Hepatocyte (in vitro differentiated cells): Measurements from ENCODE around the gene PIK3C2B. TPM values are rescaled to one million over a fixed set of nuclear protein-coding genes. Genes with fewer than 3 reads are reported as not detected.

Source experiments
- DNase-seq: peaks from one replicate; pipeline ENCODE4 v3.0.0-alpha.2; 2016; ENCODE audit warnings: low spot score
- H2AFZ ChIP-seq: fragments of 200-600 bp; sonication (generic); 2 replicates; pipeline ENCODE4 v1.6.0; 2016; ENCODE audit warnings: antibody characterized with exemption, mild to moderate bottlenecking
- H3K27ac ChIP-seq: fragments of 200-600 bp; sonication (generic); 2 replicates; pipeline ENCODE4 v1.5.1; 2016; ENCODE audit warnings: mild to moderate bottlenecking
- H3K27me3 ChIP-seq: fragments of 200-600 bp; sonication (generic); 2 replicates; pipeline ENCODE4 v1.6.1; 2016
- H3K36me3 ChIP-seq: fragments of 200-600 bp; sonication (generic); replicated peaks from 2 replicates; pipeline ENCODE4 v1.5.1; 2016; ENCODE audit warnings: low read depth; ENCODE audit not compliant: insufficient read depth
- H3K4me1 ChIP-seq: fragments of 200-600 bp; sonication (generic); 2 replicates; pipeline ENCODE4 v1.5.1; 2016; ENCODE audit warnings: mild to moderate bottlenecking, moderate library complexity; ENCODE audit not compliant: insufficient read depth
- H3K4me2 ChIP-seq: fragments of 200-600 bp; sonication (generic); 2 replicates; pipeline ENCODE4 v1.6.0; 2016
- H3K4me3 ChIP-seq: fragments of 200-600 bp; sonication (generic); 2 replicates; pipeline ENCODE4 v1.5.1; 2016; ENCODE audit warnings: mild to moderate bottlenecking
- H3K79me2 ChIP-seq: fragments of 200-600 bp; sonication (generic); 2 replicates; pipeline ENCODE4 v1.6.0; 2017; ENCODE audit warnings: mild to moderate bottlenecking
- H3K9me2 ChIP-seq: fragments of 200-600 bp; sonication (generic); replicated peaks from 2 replicates; pipeline ENCODE4 v1.6.0; 2017; ENCODE audit warnings: mild to moderate bottlenecking; ENCODE audit not compliant: insufficient read depth
- H3K9me3 ChIP-seq: fragments of 200-600 bp; sonication (generic); 2 replicates; pipeline ENCODE4 v1.5.1; 2016; ENCODE audit warnings: low read depth, mild to moderate bottlenecking
- H4K20me1 ChIP-seq: fragments of 200-600 bp; sonication (generic); 2 replicates; pipeline ENCODE4 v1.6.0; 2016; ENCODE audit warnings: mild to moderate bottlenecking; ENCODE audit not compliant: insufficient read depth, poor library complexity, severe bottlenecking
- EZH2 ChIP-seq: fragments of 200-600 bp; sonication (generic); IDR thresholded peaks from 2 replicates; pipeline ENCODE4 v1.6.1; 2016; ENCODE audit warnings: antibody characterized with exemption, mild to moderate bottlenecking, borderline replicate concordance
- EZH2phosphoT487 ChIP-seq: fragments of 200-600 bp; sonication (generic); IDR thresholded peaks from one replicate; pipeline ENCODE4 v1.6.1; 2018; ENCODE audit warnings: antibody characterized with exemption, mild to moderate bottlenecking, low read depth, moderate library complexity; ENCODE audit not compliant: unreplicated experiment, severe bottlenecking
- WGBS: methylation state at CpG from one replicate; pipeline ENCODE4 v1.1.6; 2016; ENCODE audit warnings: low lambda C conversion rate; ENCODE audit errors: missing lambda C conversion rate; 5-methylcytosine and 5-hydroxymethylcytosine counted together
- polyA plus RNA-seq: library from polyadenylated mRNA; unstranded; fragments of >200 nt; fragmentation: Nextera tagmentation; extraction: Ambion mirVana; gene quantifications from 2 replicates; pipeline ENCODE4 v1.2.1, GENCODE V29; 2016
- total RNA-seq: library from RNA; depleted of rRNA; stranded (reverse); fragments of >200 nt; gene quantifications from 2 replicates; pipeline ENCODE4 v1.2.3, GENCODE V29; 2014
- TF ChIP-seq, protein P1 (sequence below): fragments of 200-600 bp; sonication (generic); IDR thresholded peaks from 2 replicates; pipeline ENCODE4 v1.5.1; 2016; ENCODE audit warnings: antibody characterized with exemption, mild to moderate bottlenecking; ENCODE audit not compliant: poor library complexity

PIK3C2B gene
- total and polyA plus RNA-seq, 2 experiments from 2014 or later = 18.8 to 26.0 TPM

DNA sequence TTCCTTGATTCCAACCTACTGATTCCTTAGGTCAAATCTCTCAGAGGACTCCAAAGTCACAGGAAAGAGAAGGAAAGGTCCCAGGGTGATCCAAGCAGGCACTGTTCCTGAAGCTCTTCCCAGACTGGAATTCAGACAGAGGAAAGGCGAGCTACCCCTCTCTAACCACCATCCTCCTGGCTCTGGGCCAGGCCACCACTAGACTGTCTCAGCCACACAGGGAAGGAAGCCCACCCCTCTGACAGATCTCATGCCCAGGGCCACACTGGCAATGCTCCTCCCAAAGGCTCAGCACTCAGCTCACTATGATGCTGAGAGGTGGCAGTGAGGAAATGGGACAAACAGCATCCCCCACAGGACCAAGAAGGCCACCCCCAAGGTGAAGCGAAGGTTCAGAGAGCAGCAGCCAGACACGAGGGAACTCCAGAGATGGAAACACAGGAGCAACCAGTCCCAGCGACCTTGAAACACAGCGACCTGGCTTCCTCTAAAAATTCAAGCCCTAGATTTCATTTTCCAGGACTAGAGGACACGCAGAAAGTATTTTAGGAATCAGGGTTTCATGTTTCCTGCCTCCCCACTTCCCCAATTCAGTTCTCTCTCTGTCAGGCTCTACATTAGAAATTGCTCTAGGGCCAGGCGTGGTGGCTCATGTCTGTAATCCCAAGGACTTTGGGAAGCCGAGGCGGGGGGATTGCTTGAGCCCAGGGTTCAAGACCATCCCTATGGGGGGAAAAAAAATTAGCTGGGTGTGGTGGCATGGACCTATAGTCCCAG is 18.8 kb downstream of the PIK3C2B start:
- H3K27ac ChIP-seq = no peak overlapping the region
- TF ChIP-seq, protein P1, sequence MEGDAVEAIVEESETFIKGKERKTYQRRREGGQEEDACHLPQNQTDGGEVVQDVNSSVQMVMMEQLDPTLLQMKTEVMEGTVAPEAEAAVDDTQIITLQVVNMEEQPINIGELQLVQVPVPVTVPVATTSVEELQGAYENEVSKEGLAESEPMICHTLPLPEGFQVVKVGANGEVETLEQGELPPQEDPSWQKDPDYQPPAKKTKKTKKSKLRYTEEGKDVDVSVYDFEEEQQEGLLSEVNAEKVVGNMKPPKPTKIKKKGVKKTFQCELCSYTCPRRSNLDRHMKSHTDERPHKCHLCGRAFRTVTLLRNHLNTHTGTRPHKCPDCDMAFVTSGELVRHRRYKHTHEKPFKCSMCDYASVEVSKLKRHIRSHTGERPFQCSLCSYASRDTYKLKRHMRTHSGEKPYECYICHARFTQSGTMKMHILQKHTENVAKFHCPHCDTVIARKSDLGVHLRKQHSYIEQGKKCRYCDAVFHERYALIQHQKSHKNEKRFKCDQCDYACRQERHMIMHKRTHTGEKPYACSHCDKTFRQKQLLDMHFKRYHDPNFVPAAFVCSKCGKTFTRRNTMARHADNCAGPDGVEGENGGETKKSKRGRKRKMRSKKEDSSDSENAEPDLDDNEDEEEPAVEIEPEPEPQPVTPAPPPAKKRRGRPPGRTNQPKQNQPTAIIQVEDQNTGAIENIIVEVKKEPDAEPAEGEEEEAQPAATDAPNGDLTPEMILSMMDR = no peak
- no peak for TF ChIP-seq EZH2
- no peak for TF ChIP-seq EZH2phosphoT487
- H3K4me2 ChIP-seq = no peak overlapping the region
- peaks cover 84% of the 10 kb centered on the region for H3K79me2 ChIP-seq
- no peaks in the 10 kb centered on the region for H3K27me3 ChIP-seq
- no peak overlapping the region for H2AFZ ChIP-seq
- H3K36me3 ChIP-seq = no peaks in the 10 kb centered on the region
- DNase-seq = no peak
- H3K9me3 ChIP-seq = no peaks in the 10 kb centered on the region
- peaks cover 4% of the 10 kb centered on the region for H3K4me1 ChIP-seq
- H3K9me2 ChIP-seq = no peaks in the 10 kb centered on the region
- no peak overlapping the region for H3K4me3 ChIP-seq
- peaks cover 47% of the 10 kb centered on the region for H4K20me1 ChIP-seq
- WGBS = 87% methylated on average over 9 of the region's 9 CpGs

DNA sequence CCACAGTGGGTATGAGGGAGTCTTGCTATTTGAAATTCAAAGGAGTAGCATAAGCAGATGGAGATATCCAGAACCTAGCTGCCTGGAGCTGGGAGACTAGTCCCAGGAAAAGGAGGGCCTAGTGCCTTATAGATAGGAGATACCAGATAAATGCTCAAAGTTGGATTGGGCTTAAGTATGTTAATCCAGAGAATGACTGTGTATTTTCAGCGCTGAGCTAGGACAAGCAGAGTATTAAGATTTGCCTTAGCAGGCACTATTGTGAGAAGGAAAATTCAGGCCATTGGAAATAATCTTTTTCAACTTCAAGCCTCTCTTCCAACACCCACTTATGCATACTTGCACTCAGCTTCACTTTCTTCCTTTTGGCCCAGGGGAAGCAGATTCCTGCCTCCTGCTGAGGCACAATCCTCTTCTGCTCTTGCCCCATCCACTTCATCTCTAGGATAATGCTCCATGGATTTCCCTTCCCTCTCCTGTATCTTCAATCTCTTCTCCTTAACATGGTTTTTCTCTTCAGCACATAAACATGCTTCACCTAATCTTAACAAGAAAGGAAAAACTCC is 21.1 kb downstream of the PIK3C2B start:
- H3K4me2 ChIP-seq = no peak overlapping the region
- TF ChIP-seq EZH2 (no peak), EZH2phosphoT487 (no peak)
- TF ChIP-seq, protein P1 = no peak
- H3K4me1 ChIP-seq = no peaks in the 10 kb centered on the region
- no peak overlapping the region for H2AFZ ChIP-seq
- WGBS = 59% methylated on average over 1 of the region's 1 CpG
- H3K79me2 ChIP-seq = peaks cover 76% of the 10 kb centered on the region
- H3K27ac ChIP-seq = no peak overlapping the region
- H3K4me3 ChIP-seq = no peak overlapping the region
- no peak for DNase-seq
- H4K20me1 ChIP-seq = peaks cover 36% of the 10 kb centered on the region
- H3K9me2 ChIP-seq = no peaks in the 10 kb centered on the region
- no peaks in the 10 kb centered on the region for H3K27me3 ChIP-seq
- H3K36me3 ChIP-seq = no peaks in the 10 kb centered on the region
- no peaks in the 10 kb centered on the region for H3K9me3 ChIP-seq

- H3K27me3 ChIP-seq = no peaks in the 10 kb centered on the region
- peaks cover 28% of the 10 kb centered on the region for H4K20me1 ChIP-seq
- H3K9me3 ChIP-seq = no peaks in the 10 kb centered on the region
- H3K27ac ChIP-seq = no peak overlapping the region
- H3K4me2 ChIP-seq = no peak overlapping the region
- DNase-seq = no peak
- WGBS = 100% methylated on average over 2 of the region's 2 CpGs
- no peak for TF ChIP-seq EZH2phosphoT487
- TF ChIP-seq, protein P1 = no peak
- no peak for TF ChIP-seq EZH2
- H3K4me1 ChIP-seq = no peaks in the 10 kb centered on the region
- H3K36me3 ChIP-seq = no peaks in the 10 kb centered on the region
- H3K79me2 ChIP-seq = peaks cover 67% of the 10 kb centered on the region
- H2AFZ ChIP-seq = no peak overlapping the region
- H3K4me3 ChIP-seq = no peak overlapping the region
- no peaks in the 10 kb centered on the region for H3K9me2 ChIP-seq
Measured at GRCh38 chr1:204472660-204473059, 21.9 kb downstream of the PIK3C2B start.
